ENCODE results near the gene NR0B1.

NR0B1 gene, protein sequence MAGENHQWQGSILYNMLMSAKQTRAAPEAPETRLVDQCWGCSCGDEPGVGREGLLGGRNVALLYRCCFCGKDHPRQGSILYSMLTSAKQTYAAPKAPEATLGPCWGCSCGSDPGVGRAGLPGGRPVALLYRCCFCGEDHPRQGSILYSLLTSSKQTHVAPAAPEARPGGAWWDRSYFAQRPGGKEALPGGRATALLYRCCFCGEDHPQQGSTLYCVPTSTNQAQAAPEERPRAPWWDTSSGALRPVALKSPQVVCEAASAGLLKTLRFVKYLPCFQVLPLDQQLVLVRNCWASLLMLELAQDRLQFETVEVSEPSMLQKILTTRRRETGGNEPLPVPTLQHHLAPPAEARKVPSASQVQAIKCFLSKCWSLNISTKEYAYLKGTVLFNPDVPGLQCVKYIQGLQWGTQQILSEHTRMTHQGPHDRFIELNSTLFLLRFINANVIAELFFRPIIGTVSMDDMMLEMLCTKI

DNA sequence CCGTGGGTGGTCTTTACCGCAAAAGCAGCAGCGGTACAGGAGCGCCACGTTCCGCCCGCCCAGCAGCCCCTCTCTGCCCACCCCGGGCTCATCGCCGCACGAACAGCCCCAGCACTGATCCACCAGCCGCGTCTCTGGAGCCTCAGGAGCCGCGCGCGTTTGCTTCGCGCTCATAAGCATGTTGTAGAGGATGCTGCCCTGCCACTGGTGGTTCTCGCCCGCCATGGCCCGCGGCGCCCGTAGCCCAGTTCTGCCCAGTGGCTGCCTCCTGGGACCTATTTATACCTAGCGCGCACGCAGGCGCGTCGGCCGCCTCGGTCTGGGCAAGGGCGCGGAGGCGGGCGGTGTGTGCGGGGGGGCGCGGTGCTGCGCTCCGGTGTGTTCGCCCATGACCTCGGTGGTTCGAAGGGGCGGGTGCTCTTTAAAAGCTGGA lies at the start of gene NR0B1:
TSS of gene NR0B1 (minus strand) at position 252 of the 433 bp plus-strand sequence. CDS start at position 225, 27 bp downstream.
- no peak for DNase-seq (ENCODE audit: low read depth in 2 of 2)

DNA sequence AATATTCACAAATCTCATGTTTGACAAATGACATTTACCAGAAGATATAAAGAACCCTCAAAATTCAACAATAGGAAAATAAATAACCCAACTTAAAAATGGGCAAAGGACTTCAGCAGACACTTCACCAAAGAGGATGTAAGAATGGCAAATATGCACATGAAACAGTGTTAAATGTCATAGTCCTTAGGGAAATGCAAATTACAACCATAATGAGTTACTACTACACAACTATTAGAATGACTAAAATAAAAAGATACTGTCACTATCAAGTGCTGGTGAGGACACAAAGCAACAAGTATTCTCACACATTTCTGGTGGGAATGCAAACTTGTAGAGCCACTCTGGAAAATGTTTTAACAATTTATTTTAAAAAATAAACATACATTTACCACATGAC lies 40.8 kb upstream of the NR0B1 start:
- DNase-seq (ENCODE audit: low read depth in 2 of 2) = no peak

- no peak for DNase-seq (ENCODE audit: low read depth in 2 of 2)
Observed at GRCh38 chrX:30343206-30343605, 34.0 kb upstream of the NR0B1 start.

DNA sequence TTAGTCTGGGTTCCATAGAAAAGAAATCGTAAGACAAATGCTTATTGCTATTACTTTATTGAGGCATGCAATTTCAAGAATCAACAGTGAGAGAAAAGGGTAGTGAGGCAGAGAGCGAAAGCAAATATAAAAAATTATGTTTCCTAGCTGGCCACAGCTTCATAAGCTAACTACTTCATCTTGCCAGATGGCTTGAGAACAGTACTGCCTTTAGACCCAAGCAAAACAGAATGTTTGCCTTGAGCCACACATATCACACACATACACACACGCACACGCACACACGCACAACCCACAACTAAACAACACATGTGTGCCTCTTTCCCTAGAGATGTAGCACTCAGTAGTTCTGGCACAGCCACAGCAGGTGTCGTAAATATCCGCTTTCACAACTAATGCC lies 31.6 kb upstream of the NR0B1 start:
- DNase-seq (ENCODE audit: low read depth in 2 of 2) = no peak

GRCh38 chrX:30327762-30328161 lies 18.6 kb upstream of the NR0B1 start:
- no peak for DNase-seq (ENCODE audit: low read depth in 2 of 2)

DNA sequence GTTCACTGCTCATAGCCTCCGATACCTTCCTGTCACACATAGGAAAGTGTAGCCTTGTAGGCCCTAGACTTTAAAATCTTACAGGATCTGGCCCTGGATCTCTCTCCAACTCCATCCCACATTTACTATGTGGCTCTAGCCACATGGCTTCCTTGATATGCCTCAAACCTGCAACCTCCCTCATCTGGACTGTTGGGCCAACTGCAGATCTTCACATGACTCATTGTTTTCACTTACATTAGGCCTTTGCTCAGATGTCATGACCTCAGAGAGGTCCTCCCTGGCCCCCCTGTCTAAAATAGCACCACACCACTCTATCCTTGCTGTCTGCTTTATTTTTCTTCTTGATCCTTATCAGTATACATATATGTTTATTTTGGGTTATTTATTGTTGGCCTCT lies 8.1 kb upstream of the NR0B1 start:
- DNase-seq (ENCODE audit: low read depth in 2 of 2) = no peak

DNA sequence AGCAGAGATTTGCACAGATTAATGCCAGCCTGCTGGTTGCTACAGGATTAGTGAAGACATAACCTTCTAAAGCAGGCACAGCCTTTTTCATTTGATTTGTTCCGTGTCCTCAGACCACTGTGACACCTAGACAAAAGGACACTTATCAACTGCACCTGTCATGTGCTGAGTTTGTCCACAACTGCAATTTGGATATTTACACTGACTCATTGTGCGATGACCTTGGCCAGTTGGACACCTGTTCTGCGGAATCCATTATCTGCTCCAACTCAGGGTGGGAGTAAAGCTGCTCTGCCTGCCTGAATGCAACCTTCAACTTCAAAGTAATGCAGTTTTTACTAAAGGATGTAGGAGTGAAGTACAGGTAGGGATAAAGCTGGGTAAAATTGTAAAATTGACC lies 4.1 kb upstream of the NR0B1 start:
- no peak for DNase-seq (ENCODE audit: low read depth in 2 of 2)

DNA sequence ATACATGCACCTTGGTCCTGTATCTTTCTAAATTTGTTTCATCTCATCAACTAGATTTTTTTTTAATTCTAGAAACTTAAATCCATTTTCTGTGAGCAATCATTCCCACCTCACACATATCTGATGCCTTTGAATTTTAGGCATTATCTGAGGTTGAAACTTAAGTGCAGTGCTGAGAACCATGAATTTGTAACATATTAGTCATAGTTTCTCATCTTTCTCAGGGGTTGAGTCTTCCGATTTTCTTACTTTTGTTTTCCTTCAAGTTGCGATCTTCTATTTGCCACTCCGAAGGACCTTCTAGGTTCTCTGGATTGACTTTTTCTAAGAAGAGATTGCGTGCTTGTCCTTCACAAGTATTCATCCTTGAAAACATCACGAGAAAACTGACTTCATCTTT lies 3.7 kb upstream of the NR0B1 start:
- DNase-seq (ENCODE audit: low read depth in 2 of 2) = no peak

- no peak for DNase-seq (ENCODE audit: low read depth in 2 of 2)
Observed at GRCh38 chrX:30310429-30311206, 1.4 kb upstream of the NR0B1 start.

DNA sequence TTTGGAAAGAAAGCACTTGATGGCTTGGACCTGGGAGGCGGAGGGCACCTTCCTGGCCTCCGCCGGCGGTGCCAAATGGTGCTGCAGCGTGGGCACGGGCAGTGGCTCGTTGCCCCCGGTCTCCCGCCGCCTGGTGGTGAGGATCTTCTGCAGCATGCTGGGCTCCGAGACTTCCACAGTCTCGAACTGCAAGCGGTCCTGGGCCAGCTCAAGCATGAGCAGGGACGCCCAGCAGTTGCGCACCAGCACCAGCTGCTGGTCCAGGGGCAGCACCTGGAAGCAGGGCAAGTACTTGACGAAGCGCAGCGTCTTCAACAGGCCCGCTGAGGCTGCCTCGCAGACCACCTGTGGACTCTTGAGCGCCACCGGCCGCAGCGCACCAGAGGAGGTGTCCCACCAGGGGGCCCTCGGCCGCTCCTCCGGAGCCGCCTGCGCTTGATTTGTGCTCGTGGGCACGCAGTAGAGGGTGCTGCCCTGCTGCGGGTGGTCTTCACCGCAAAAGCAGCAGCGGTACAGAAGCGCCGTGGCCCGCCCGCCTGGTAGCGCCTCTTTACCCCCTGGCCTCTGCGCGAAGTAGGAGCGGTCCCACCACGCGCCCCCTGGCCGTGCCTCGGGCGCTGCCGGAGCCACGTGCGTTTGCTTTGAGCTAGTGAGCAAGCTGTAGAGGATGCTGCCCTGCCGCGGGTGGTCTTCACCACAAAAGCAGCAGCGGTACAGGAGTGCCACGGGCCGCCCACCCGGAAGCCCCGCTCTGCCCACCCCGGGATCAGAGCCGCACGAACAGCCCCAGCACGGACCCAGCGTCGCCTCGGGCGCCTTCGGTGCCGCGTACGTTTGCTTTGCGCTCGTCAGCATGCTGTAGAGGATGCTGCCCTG lies 689 bp downstream of the NR0B1 start:
- no peak for DNase-seq (ENCODE audit: low read depth in 2 of 2)

GRCh38 chrX:30307466-30307865 lies 1.7 kb downstream of the NR0B1 start:
- DNase-seq (ENCODE audit: low read depth in 2 of 2) = no peak

DNA sequence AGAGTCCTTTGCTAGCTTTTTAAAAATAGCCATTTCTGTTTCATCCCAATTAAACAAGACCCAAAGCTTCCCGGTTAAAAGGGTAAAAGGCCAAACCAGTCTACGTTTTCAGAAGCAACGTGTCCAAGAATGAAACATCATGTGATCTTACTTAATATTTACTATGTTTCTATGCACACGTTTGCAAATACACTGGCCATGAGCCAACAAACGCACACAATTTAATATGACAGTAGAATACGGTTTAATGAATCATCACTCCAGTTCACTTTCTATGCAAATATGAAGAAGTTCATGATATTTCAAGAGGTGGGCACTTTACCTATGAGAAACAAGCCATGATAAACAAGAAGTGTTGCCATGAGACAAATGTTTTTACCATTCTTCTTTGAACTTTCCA lies 4.3 kb downstream of the NR0B1 start:
- DNase-seq (ENCODE audit: low read depth in 2 of 2) = no peak

DNA sequence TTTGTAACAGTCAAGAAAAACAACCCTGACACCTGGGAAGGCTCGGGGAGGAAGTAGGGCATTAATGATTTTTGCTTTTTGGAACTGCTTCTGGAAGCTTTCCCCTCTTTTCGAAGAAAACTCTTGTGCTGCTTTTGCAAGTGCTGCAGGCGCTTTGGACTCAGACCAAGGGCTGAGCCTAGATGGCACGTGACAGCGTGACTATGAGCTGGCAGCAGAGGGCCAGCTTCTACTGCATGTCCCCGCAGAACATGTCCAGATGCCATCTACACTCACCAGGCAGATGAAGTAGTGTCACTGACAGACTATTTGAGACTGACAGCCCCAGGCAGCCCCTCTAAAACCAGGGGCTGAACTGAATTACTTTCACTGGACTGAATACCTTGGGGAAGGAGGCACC lies 6.2 kb downstream of the NR0B1 start:
- DNase-seq (ENCODE audit: low read depth in 2 of 2) = no peak

DNA sequence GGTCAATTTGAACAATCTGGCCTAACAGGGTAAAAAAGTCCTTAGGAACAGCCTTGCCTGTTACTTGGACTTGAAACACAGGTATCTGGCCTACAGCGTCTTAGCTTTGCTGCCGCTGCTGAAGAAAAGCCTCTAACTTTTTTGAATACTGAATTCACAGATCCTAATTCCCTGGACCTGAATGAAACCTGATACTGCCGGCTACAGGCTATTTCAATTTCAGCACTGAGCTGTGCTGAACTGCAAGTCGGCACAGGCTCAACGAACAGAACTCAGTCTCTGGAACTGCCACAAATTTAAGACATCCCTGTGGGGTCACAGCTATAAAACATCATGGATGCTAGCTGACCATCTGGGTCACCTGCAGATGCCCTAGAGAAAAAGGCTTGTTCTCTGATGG lies 7.2 kb downstream of the NR0B1 start:
- no peak for DNase-seq (ENCODE audit: low read depth in 2 of 2)

DNA sequence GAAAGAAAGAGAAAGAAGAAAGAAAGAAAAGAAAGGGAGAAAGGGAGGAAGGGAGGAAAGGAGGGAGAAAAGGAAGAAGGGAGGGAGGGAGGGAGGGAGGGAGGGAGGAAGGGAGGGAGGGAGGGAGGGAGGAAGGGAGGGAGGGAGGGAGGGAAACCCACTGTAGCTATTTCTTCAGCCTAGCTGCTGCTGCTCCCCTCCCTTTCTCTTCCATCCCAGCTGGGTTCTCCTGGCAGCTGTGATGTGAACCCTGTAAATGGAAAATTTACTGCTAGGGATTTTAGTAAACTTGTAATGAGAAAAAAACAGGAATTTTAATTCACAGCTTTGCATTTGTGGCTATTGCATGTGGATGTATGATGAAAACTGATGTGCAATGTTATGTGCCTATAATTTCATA lies 8.0 kb downstream of the NR0B1 start:
- DNase-seq (ENCODE audit: low read depth in 2 of 2) = no peak

DNA sequence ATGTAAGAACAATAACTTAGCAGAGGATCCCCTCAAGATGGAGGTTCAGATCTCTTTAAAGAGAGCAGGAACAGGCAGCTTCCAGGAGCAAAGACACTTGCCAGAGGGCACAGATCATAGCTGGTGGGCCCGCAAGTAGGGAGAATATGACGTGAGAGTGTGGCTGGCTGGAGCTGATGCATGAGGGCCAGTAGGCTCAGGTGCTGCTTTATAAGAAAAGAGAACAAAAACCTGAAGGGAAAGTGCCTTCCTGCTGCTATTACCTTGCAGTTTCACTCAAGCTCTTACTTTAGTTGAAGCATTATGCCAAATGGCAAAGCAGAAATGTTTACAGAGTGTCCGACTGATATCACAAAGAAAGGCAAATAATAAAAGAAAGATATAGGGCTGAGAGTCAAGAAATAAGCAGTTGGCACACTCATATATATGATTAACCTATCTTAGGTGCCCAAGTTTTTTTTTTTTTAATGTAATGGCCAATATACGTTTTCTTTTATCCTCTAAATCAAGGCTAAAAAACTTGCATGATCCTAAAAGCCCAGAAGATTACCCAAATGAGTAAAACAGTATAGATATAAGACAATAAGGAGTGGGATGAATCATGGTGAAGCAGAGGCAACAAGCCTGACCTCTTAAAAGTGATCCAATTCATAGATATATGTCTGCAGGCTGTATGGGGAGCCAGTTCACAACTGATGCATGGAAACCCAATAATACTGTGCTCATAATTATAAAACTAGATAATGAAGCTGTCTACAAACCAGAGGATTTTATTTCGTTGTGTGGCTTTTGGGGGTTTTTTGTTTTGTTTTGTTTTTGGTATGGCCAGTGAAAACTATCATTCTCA lies 12.6 kb downstream of the NR0B1 start:
- no peak for DNase-seq (ENCODE audit: low read depth in 2 of 2)

GRCh38 chrX:30283456-30284200 lies 25.6 kb downstream of the NR0B1 start:
- DNase-seq (ENCODE audit: low read depth in 2 of 2) = no peak

DNA sequence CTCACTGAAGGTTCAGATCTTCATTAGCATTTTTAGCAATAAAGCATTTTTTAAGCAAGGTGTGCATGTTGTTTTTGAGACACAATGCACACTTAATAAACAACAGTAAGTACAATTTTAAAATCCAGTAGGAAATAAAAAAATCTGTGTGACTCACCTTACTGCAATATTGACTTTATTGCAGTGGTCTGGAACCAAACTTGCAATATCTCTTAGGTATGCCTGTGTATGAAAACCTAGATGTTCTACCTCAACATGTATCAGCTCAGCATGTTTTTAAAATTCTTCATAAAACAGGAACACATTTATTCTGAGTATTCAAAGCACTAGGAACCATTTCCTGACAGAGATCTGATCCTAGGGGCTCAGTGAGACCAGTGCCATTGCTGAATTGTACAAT lies 26.7 kb downstream of the NR0B1 start:
- no peak for DNase-seq (ENCODE audit: low read depth in 2 of 2)

GRCh38 chrX:30280428-30280827 lies 28.8 kb downstream of the NR0B1 start:
- no peak for DNase-seq (ENCODE audit: low read depth in 2 of 2)

GRCh38 chrX:30278365-30278764 lies 30.8 kb downstream of the NR0B1 start:
- no peak for DNase-seq (ENCODE audit: low read depth in 2 of 2)
